ENCODE results near the gene SPAG9. TPM values are rescaled to one million over a fixed set of nuclear protein-coding genes. Genes with fewer than 3 reads are reported as not detected.
"Not testable (repeated sequence)": the region's sequence is repeated elsewhere in the genome, so short reads cannot be mapped to it uniquely, and the experiment has no call there.

The SPAG9 gene
- total RNA-seq, 1 experiment from 2014 or later, result 55.3 TPM

DNA sequence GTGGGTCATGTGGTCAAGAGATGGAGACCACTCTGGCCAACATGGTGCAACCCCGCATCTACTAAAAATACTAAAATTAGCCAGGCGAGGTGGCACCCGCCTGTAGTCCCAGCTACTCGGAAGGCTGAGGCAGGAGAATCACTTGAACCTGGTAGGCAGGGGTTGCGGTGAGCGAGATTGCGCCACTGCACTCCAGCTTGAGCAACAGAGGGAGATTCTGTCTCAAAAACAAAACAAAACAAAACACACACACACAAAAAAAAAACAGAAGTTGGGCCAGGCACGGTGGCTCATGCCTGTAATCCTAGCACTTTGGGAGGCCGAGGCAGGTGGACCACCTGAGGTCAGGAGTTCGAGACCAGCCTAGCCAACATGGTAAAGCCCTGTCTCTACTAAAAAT, 31.8 kb downstream of the SPAG9 start:
- not testable (repeated sequence) for DNase-seq (ENCODE audit: low read depth)

DNA sequence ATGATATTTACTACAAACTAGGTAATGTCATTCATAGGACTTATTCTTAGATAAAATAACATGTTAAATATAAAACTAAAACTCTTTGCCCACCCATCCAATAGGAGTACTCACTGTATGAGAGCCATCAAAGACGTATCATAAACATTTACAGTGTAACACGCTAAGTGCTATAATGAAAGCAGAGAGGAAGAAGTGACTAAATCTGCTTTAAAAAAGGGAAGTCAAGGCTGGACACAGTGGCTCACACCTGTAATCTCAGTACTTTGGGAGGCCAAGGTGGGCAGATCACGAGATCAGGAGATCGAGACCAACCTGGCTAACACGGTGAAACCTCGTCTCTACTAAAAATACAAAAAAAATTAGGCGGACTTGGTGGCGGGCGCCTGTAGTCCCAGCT, 32.4 kb downstream of the SPAG9 start:
- DNase-seq (ENCODE audit: low read depth), result no peak

DNA sequence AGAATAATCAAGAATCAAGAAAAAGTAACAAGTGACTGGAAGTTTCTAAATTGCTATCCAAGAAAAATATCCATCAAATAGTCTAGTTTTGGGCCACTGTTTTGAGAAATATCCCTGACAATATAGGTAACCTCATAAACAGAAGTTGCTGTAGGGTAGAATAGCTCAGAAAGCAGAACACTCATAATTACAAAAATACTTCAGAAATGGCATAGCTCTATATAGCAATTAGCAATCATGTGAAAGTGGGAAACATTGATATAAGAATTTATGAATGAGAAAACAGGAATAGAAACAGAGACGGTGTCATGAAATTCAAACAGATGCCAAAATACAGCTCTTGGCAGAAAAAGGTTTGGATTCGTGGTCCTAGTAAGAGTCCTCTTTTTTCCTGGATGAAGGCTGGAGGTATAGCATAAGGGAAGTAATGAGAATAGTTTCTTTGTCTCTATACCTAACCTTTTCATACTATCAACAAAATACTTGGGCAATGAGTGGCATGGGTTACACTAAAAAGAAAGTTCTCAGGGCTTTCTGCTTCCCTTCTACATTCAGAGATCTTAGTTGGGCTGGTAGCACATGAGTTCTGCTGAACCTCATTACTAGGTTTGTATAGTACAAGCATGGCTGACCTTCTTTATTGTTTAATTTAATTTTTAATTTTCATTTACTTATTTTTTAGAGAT, 33.5 kb downstream of the SPAG9 start:
- no peak for DNase-seq (ENCODE audit: low read depth)

DNA sequence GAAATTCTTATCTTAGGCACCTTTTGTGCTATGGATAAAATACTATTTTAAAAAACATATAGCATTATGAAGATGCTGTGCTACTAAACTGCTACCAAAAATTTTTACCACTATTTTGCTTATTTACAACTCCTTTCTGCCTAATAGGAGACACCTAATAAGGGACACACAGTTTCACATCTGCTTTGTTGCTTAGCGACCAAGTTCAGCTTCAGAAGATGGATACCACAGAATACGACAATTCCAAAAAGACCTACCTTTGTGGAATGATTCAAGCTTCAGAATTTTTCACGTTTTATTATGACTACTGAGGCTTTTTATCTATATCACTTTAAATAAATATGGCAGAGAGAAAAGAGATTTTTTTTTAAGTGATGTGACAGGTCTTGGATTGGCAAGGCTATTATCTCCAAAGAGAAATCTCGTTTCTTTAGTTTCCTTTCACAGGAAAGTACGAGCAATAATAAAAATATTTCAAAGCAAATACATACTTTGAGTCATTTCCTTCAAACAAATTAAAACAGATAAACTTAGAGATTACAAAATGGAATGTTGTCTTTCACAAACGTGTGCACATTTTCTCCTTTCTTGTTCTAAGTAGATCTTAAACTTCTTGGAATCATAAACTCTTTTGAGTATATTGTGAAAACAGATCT, 35.4 kb downstream of the SPAG9 start:
- DNase-seq (ENCODE audit: low read depth), result no peak

DNA sequence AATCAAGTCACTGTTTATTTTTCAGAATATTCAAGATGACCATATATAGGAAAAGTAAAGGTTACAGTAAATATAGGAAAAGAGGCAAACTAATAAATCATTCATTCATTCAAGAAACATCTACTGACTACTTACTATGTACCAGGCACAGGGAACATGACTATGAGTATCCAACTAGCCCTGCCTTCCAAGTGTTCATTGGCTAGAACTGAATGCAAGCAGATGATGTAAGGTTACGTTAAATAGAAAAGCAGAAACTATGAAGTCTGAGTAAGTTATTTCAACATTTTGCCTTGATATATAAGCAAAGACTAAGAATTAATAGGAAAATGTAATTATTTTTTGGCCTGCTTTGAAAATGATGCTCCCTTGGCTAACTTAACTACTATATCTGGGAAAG, 36.7 kb downstream of the SPAG9 start:
- DNase-seq (ENCODE audit: low read depth), result no peak

DNA sequence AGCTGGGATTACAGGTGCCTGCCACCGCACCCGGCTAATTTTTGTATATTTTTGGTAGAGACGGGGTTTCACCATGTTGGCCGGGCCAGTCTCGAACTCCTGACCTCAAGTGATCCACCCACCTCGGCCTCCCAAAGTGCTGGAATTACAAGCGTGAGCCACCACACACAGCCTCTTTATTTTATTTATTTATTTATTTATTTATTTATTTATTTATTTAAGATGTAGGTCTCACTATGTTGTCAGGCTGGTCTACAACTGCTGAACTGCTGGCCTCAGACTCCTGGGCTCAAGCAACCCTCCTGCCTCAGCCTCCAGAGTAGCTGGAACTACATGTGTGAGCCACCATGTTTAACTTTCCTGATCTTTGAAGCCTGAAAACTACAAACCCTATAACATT, 37.3 kb downstream of the SPAG9 start:
- DNase-seq (ENCODE audit: low read depth), result not testable (repeated sequence)

DNA sequence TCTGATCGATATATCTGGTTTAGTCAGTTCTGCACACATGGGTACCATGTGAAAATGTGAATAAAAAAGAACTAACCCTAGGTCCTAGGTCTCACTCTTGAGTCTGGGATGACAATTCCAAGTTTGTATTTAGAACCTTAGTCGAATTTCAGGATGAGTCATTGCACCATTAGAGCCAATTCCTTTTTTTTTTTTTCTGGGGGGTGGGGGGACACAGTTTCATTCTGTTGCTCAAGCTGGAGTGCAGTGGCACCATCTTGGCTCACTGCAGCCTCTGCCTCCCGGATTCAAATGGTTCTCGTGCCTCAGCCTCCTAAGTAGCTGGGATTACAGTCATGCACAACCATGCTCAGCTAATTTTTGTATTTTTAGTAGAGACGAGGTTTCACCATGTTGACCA, 41.6 kb downstream of the SPAG9 start:
- peak; percentile 45 for DNase-seq (ENCODE audit: low read depth)

DNA sequence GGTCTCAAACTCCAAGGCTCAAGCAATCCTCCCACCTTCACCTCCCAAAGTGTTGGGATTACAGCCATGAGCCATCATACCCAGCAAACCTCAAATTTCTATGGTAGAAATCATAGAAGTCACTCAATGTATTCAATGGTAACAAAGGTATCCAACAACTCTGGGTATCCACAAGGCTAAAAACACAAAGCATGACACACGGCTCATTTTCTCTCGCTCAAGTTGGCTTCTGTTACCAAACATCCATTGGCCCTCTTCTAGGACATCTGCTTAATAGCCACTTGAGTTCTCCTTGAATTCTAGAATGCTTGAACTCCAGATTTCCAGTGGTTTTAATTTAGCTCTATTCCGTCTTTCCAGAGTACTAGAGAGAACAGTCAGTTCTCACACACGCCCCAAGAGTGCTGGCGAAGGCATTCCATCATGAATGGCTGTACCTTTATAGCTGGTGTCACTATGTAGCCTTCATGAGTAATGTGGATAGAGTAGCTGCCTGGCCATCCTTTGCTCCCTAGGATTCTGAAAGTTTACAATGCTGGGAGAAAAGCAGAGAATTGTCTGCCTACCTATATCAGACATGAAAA, 42.6 kb downstream of the SPAG9 start:
- DNase-seq (ENCODE audit: low read depth), result no peak

DNA sequence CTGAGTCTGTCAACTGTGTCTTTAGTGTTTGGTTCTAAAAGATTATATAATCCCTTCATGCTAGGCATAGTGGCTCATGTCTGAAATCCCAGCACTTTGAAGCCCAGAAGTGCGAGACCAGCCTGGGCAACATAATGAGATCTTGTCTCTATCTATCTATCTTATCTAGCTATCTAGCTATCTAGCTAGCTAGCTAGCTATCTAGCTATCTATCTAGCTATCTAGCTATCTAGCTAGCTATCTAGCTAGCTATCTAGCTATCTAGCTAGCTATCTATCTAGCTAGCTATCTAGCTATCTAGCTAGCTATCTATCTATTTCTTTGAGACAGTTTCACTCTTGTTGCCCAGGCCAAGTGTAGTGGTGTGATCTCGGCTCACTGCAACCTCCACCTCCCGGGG, 43.8 kb downstream of the SPAG9 start:
- no peak for DNase-seq (ENCODE audit: low read depth)

DNA sequence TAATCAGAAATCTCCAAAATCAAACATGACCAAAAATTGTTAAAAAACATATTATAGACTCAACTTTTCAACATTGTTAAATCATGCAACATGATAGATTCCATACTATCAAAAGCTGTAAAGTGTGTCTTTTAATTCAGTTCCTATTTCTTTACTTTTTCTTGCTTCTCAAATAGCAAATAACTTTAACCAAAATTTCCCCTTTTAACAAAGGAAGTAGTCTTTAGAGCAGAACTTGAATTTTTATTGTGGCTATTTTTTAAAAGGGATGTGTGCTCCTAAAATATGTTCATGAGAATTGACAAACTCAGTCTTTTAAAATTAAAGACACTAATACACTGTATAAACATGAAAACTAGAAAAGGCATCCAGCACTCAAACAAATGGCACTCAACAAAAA, 49.1 kb downstream of the SPAG9 start:
- no peak for DNase-seq (ENCODE audit: low read depth)

DNA sequence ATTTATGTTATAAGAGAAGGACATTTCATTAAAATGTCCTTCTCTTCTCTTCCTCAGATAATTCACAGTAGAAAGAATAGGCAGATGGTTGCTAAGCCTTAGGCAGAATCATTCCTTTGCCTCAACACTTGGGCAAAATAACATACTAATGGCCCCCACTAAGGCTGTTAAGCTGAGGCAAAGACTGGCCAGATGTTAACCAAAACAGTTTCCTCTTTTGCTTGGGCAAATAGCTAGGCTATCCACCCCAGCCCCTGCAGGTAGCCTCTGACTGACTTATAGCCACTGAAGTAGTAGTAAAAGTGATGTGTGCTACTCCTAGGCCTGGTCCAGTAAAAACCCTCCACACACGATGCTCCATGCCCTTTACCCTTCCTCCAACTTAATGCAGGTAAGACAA, 55.2 kb downstream of the SPAG9 start:
- no peak for DNase-seq (ENCODE audit: low read depth)

DNA sequence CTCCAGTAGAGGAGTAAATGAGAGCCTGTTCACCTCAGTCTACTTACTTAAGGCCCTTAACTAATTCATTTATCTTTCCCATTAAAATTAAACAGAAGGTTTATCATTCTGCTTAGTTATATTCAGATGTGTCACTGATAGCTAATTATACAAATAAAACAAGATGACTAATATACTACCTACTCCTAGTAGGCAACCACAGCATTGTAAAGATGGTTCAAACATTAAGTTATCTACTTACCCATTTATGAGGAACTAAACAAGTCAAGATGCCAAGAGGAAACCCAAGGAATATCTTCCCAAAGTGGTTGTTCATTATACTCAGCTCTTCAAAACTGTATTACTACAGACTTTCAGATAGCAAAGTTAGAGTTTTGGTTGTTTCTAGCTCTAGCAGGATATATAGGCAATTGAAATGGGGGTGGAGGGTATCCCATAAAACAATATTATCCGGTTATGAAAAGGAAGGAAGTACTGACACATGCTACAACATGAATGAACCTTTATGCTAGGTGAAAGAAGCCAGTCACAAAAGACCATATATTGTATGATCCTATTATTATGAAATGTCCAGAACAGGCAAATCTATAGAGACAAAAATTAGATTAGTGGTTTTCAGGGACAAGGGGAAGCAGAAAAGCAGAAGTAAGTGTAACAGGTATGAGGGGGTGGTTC, 56.5 kb downstream of the SPAG9 start:
- no peak for DNase-seq (ENCODE audit: low read depth)

DNA sequence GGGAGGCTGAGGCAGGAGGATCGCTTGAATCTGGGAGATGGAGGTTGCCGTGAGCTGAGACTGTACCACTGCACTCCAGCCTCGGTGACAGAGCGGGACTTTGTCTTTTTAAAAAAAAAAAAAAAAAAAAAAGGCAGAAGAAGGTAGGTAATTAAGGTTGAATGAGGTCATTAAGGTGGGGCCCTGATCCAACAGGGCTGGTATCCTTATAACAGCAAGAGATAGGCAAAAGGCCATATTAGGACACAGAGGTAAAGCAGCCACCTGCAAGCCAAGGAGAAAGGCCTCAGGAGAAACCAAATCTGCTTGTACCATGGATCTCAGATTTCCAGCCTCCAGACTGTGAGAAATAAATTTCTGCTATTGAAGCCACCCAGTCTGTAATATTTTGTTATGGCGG, 60.3 kb downstream of the SPAG9 start:
- no peak for DNase-seq (ENCODE audit: low read depth)

DNA sequence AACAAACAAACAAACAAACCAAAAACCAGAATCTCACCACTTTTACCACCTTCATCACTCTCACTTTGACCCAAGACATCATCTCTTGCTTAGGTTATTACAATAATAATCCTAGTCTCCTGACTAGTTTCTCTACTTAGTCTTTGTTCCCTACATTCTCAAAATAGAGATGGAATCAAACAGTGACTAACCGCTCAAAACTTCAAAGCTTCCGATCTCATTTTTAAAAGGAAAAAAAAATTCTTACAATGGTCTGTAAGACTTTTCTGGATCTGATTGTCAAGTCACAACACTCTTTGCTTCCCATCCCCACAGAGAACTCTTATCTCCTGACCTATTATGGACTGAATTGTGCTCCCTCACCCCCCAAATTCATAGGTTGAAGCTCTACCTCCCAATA, 60.9 kb downstream of the SPAG9 start:
- DNase-seq (ENCODE audit: low read depth), result no peak

DNA sequence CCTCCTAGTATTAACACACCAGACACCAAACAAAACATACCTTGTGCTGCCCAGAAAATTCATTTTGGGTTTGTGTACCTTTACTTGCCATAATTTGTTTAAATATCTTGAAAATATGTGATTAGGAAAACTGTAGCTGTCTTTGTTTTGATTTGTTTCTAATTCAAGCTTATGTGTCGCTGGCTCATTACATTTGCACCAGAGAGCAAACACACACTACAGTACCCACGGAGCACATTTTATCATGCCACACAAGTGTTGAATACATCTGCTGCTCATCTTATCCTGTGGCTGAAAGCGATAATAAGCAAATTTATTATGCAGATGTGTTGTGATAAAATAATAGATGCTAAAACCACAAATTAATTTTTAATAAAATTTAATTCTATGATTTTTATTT, 63.1 kb downstream of the SPAG9 start:
- DNase-seq (ENCODE audit: low read depth), result no peak

DNA sequence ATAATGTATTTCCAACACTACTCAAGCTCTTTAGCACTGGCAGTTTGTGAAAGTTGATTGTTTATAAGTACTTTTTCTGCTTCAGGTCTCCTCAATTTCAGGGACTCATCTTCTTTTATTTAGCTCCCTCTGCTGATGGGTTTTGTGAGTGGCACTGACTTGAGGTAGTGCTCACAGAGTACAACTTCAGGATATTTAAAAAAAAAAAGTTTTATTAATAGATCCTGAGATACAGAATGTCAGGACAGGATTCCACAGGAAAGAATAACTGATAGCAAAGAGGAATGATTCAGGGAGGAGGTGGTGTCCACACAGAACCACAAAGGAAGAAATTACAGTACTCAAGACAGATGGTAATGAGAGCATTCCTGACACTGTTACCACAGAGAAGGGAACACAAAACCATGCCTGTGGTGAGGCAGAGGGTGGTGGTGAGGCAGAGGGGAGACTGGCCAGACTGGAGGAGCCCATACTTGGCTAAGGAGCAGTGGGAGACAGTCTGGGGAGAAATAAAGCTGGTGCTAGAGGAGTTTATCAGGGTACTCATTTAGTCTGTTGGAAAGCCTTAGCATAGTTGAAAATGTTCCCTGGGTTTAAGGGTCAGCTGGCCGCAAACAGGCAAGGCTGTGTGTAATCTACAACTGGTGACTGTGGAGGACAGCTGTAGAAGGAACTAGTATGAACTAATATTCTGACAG, 63.7 kb downstream of the SPAG9 start:
- peak; percentile 73 for DNase-seq (ENCODE audit: low read depth)

DNA sequence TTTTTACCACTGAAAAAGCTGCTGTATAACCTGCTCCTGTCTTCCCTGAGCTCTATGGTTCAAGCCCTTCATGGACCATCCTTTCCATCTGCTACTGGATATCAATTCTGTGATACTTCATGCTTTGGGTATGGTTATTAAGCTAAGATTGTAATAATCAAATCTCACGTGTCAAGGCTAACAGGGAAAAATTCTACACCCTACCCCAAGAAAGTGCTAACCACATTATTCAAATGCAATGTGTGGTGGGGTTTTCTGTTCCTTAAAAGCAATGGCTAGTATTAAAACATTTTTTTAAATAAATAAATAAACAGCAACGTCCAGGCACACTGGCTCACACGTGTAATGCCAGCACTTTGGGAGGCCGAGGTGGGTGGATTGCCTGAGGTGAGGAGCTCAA, 65.9 kb downstream of the SPAG9 start:
- no peak for DNase-seq (ENCODE audit: low read depth)

DNA sequence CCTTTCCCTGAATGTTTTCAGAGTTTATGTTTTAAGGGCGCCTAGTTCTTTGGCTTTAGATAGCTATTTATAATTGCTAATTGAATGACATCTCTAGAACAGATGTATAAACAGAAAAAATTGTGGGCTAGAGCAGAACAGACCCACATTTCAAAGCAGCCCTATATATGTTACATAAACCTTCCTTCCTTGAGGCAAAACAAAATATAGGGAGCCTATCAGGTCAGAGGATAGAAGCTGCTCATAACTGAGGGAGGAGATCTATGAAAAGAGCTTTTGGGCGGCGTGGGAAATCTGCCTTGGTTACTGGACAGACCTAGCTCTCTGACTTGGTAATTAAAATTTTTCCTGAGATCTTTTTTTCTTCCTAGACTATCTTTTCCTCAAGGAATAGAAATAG, 68.4 kb downstream of the SPAG9 start:
- DNase-seq (ENCODE audit: low read depth), result peak; percentile 42

DNA sequence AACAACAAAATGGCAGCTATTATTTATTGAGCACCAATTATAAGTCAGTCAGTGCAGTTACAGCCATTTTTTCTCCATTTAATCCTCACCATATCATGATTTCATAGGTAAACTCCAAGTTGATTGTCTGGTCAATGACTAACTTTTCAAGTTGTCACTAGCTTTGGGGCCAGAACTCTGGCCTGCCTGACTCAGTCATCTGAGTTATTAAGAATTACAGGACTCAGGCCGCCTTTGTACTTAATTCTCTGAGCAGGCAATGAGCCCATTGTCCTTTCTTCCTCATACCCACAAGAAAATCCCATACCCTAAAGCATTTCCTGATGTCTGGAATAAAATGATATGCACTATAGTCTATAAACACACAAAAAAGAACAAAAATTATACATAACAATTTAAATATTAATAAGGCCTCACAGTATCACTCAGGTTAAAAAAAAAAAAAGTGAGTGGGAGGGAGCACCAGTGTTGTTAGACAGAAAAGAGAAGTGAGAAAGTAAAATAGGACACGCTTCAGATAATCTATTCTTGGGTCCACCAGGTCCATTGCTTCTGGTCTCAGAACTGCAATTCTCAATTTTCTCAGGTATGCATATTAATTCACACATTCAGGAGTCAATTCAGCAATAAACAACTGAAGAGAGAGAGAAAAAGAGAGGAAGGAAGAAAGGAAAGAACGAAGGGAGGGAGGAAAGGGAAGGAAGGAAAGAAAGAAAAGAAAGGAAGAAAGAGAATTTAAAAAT, 70.2 kb downstream of the SPAG9 start:
- DNase-seq (ENCODE audit: low read depth), result peak; percentile 25

DNA sequence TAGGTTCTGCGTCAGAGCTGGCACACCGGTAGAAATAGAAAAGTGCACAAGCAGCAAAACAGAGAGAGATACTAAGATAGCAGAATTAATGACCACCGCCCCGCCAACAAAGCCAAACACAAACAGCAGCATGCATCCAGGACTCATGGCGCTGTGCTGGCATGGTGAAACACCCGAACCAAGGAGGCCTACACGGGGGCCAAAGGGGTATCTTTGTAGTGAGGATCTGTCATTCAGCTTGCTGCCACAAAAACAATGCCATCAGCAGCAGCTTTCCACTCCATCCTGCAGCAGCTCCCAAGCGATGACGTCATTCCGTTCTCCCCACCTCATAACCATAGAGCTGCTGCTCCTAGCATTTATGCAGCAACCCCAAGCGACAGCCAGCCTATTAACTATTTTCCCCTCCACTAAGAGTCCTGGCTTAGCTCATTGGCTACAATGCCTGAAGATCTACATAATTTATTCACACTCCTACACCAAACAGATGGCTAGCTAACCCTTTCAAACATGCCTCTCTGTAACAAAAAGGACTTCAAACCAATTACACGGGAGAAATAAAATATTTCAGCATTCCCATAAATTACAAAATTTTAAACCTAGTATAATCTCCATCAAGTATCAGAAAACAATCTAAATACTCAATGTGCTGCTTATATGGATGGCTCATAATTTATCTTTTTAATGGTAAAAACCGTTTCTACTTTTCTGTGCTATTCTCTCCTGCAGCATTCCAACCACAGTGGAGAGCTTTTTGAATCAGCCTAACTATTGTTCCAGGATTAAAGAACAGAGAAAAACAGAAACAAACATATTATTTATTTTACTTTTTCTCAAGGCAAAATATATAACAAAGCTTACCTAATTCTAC, 73.9 kb downstream of the SPAG9 start:
- DNase-seq (ENCODE audit: low read depth), result peak; percentile 94

DNA sequence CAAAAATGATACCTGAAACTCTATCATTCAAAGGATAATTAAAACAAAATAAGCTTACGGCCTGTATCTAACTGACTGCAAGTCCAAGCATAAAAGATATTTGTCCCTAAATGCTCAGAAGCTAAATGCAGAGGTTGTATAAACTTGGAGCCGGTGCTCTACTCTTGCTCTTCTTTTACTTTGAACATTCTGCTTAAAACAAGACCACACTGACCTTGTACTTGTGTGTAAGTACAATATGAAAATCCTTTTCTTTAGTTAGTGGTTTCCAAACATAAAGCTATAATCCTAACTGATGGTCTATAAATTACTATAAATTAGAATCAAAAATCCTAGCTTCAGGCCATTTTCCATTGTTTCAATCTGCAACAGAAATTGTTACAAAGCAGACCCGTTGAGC, 74.6 kb downstream of the SPAG9 start:
- no peak for DNase-seq (ENCODE audit: low read depth)

All from RPMI7951 (cell line).